ENCODE data around the gene ETS1.

ETS1 gene, protein sequence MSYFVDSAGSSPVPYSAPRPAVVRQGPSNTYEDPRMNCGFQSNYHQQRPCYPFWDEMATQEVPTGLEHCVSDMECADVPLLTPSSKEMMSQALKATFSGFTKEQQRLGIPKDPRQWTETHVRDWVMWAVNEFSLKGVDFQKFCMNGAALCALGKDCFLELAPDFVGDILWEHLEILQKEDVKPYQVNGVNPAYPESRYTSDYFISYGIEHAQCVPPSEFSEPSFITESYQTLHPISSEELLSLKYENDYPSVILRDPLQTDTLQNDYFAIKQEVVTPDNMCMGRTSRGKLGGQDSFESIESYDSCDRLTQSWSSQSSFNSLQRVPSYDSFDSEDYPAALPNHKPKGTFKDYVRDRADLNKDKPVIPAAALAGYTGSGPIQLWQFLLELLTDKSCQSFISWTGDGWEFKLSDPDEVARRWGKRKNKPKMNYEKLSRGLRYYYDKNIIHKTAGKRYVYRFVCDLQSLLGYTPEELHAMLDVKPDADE

GRCh38 chr11:128587415-128587814, at the start of gene ETS1:
Gene ETS1, minus strand, starts transcription at chr11:128587558. Its CDS starts 14,428 bp downstream, at chr11:128573130.
- DNase-seq = no peak

DNA sequence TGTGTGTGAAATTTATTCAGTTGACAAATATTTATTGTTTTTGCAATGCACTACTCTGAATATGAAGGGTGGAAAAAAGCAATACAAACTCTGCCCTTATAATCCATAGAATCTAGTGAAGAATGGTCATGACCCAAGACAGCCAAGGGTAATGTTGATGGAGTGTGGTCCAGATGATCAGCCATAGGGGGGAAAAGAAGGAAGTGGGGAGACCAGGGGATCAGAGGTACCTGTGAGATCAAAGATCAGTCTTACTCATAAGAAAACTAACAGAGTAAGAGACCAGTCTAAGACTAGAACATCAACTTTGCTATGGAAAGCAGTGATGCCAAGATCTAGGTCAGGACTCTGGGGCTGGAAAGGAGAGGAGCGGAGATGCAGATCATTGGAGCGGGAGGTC, 47.0 kb upstream of the ETS1 start:
- no peak for DNase-seq

GRCh38 chr11:128633384-128633965, 46.1 kb upstream of the ETS1 start:
- DNase-seq = no peak

DNA sequence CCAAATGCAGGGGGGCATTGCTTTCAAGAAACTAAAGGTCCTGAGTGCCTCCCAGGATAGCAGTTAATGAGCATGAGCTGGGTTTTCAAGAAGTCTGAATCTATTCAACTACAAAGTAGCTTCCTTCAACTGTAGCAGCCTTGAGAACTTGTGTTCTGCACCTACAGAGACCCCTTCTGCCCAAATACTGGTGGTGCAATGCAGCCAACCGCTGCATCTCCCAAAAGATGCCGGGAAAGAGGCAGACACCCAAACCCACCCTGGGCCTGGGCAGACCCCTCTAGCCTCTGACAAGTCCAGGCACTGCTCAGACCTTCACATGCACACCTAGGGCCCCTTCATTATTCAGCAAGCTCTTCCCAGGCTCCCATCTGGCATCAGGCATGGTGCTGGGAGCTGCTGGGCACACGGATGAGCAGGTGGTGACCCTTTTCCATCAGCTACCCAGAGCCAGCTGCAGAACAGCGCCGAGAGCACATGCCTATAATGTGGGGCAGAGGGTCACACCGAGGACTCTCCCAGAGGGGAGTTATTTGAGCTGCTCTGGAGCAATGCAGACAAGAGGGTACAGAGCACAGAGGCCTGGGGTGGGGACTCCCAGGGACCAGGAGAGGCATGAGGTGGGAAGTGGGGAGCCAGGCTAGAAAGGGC, 44.9 kb upstream of the ETS1 start:
- peak; percentile 7 for DNase-seq

DNA sequence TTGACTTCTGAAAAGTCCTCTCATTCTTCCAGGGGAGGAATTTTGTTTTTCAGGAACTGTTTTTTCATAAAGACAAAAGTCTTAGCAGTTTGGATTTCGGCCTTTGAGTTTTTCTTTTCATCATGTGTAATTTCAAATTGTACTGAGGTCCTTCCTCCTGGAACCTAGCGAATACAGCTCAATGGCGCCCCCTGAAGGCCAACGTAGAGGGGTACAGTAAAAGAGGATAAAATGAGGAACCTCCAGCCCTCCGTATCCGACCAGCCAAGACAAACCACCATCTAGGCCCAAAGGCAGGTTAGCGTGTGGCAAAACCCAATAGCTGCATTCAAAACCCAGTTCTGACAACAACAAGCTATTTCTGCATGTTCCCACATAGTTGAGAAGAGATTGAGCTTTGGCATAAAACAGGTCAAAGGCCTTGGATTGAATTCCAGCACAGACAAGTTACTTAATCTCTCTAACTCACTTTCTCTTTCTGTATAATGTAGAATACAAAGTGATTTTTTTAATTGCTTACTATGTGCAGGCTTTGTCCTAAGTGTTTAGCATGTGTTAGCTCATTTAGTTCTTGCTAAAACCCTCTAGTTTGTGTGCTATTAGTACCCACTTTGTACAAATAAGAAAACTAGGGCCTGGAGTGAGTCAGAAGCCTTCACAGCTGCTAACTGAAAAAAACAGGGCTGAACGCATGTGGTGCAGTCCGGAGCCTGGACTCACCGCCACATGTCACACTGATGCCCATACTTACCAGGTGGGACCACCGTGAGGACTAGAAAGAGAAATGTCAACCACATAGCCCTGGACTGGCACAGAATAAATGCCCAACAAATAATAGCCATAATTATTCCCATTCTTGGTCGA, 43.2 kb upstream of the ETS1 start:
- DNase-seq = peak; percentile 1

DNA sequence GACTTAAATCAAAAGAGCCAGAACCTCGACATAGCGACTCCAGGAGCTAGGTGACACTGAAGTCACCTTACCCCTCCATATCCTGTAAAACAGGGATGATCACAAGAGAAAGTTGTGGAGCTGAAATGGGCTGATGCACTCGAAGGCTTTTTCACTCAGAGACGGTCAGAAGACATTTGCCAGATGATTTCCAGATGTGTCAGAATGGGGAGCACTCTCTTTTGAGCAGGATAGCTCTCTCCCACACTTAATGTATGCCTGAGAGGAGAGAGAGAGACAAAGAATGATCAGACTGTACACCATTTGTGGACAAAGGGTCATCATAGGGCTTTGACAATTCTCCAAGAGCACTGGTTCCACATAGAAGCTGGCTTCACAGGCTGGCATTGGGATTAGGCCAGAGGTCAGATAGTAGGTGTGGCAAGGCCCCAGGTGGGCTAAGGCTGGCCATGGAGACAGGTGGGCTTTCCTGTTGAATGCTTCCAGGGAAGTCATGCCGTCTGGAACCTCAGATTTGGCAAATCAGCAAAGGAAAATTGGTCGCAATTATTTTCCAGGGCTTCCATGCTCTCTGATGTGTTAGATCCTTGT, 42.3 kb upstream of the ETS1 start:
- DNase-seq = no peak

GRCh38 chr11:128628686-128629085, 41.3 kb upstream of the ETS1 start:
- DNase-seq = no peak

GRCh38 chr11:128628325-128628673, 40.9 kb upstream of the ETS1 start:
- no peak for DNase-seq

DNA sequence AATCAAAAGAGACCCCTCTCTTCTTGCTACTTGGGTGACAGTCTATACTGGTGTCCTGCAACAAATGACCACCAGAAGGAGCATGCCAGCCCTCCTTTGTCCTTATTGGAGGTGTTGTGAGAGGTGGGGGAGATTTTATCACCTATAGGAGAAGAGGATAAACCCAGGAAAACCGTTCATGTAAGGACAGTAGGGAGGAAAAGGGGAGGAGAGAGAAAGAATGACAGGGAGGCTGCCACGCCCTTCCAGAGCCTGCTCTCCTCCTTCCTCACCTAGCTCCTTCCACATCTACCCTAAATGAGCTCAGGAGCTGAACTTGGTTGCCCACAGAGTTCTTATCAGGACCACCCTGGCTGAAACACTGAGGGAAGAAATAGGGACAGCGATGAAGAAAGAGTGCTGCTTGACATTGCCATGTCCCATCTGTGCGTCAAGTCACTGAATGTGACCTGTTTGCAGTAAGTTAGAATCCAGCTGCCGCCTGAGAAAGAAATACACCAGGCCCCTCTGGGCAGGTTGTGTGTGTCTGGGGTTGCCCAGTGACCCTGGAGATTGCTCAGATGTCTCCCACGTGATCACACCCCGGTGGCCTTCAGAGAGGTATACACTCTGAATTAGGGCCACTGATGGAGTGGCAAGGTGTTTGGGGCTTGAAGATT, 40.4 kb upstream of the ETS1 start:
- DNase-seq = no peak

DNA sequence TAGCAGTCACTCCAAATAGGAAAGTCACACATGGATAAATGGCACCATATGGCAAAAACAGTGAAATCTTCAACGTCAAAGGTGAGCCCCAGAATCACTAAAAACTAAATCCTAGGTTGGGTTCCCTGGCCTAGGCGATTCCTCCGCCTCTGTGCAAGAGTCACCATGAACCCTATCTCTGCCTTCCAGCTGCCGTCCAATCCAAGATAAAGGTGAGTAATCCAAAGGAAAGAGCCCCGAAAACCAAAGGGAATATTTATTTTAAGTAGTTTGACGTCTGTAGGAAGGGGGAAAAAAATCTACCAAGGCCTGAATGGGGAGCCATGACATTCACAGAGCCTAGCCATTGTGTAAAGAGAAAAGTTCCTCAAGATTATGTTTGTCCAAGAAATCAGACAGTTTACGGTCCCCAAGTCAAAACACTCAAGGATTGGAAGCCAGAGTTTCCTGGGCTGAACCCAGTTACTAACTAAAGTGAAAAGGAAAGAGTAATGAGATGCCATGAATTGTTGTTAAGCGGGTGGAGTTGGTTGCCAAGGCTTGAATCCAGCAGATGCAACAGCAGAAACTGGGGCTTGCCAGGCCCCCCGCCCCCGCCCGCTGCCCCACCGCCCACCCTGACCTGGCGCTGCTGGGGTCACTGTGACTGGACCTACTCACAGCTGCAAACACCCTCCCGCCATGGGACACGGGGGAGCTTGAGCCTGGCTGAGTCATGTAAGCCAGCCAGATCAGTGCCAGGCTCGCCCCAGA, 39.7 kb upstream of the ETS1 start:
- no peak for DNase-seq

GRCh38 chr11:128625746-128626145, 38.4 kb upstream of the ETS1 start:
- no peak for DNase-seq

DNA sequence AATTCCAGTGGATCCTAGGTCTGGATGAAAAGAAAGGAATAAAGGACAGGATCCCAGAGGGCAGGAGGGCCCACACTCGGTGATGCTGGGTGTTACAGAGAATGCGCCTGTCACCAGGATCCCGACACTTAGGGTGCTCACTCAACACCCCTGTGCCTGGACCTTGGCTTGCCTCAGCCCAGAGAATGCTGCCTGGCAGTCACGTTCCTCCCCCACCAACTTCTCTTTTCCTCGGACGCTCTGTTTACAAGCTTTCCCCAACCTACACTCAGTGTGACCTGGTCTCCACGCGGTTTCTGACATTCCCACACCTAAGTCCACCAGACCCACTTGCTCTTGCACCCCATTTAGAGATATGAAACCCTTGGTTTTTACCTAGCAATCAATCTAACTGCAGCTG, 38.0 kb upstream of the ETS1 start:
- no peak for DNase-seq

- DNase-seq = no peak
These were observed 37.2 kb upstream of the ETS1 start for GRCh38 chr11:128624269-128625175.

- no peak for DNase-seq
These were observed 35.7 kb upstream of the ETS1 start for GRCh38 chr11:128623091-128623490.

GRCh38 chr11:128621601-128622501, 34.5 kb upstream of the ETS1 start:
- DNase-seq = no peak

DNA sequence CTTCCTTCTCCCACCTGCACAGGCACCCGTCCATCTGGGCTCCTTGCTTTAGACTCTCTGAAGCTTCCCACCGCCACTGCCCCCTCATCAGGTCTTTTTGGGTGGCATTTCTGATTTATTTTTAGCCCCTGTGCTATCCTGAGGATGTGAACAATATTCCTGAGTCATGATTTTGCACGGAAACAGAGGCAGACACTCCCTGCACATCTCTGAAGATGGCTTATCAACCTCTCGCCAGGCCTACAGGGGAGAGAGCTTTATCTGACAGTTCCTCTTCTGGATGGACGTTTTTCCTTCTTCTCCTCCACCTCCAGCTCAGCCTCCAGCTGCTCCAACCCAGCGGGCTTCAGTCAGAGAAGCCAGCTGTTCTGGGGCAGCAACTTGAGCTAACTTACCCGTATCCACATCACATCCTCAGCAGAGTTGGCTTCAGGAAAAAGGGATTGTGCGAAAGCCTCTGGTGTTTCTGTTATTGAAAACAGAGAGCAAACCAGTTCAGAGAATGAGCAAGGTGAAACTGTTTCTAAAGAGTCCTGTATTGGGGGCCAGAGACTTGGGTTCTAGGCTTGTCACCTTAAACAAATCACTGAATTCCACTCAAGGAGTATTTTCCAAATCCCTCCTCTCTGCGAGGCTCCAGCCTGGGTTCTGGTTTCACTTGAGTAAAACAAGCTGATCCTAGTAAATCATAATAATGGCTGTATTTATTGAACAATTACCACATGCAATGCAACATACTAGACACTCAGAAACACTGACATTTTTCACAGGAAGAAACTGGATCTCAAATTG, 33.1 kb upstream of the ETS1 start:
- no peak for DNase-seq

DNA sequence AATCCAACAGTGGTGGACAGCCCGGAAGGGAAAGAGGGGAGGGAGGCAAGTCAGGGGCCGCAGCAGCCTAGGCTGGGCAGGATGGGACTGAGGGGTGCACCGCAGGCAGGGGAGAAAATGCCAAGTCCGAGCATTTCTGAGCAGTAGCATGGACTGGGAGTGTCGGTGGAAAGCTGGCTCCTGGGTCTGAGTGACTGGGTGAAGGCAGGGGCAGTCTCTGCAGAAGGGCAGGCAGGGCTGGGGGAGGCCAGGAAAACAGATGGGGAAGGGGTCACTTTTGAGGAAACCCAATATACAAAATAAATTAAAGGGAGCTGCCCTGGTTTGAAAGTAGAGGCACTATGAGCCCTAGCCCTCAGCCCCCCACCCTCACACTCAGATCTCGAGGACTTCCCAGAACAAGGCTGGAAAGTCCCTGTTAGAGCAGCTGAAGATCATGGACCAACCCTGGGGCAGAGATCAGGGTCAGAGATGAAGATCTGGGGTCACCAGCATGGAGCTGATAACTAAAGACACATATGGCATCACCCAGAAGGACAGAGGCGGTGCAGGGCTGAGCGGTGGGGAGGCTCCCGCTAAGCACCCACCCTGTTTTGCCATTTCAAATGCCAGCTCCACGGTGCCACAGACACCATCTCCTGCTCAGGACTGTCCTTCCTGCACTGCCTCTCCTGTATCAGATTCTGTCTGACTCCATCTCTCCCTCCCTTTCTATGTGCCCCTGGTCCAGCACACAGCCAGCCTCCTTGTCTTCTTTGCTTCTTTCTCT, 32.4 kb upstream of the ETS1 start:
- DNase-seq = no peak

- DNase-seq = no peak
These were observed 31.6 kb upstream of the ETS1 start for GRCh38 chr11:128619007-128619406.

Data from NCI-H1694 treated with DMSO at 0.1 percent for 48 hours (cell line).